NB4 (cell line): ENCODE results near the gene OSBPL7.

Experiments
- POLR2A ChIP-seq: IDR thresholded peaks from 2 replicates; pipeline ENCODE4 v1.6.1; 2011; ENCODE audit warnings: mild to moderate bottlenecking; ENCODE audit not compliant: insufficient read length; ENCODE audit errors: extremely low read depth
- TF ChIP-seq, protein P1 (sequence below): IDR thresholded peaks from one replicate; pipeline ENCODE4 v1.5.1; 2012; ENCODE audit warnings: low read depth, low read length
- TF ChIP-seq, protein P2 (sequence below): IDR thresholded peaks from 2 replicates; pipeline ENCODE4 v1.6.1; 2011; ENCODE audit warnings: low read depth, low read length

DNA sequence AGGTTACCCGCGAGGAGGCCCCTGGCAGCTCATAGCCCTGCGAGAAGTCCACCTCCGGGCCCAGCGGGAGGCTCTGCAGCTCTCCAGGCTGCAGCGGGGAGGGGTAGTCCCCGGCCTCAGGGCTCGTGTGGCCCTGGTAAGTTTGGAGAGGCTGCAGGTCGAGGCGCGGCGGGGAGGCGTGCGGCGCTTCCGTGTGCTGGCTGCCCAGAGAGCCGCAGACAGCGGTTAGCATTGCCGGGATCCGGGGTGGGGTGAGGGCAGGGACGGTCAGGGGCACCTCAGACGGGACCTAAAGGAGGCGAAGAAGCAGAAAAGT is 26.6 kb upstream of the OSBPL7 start:
- TF ChIP-seq, protein P1, sequence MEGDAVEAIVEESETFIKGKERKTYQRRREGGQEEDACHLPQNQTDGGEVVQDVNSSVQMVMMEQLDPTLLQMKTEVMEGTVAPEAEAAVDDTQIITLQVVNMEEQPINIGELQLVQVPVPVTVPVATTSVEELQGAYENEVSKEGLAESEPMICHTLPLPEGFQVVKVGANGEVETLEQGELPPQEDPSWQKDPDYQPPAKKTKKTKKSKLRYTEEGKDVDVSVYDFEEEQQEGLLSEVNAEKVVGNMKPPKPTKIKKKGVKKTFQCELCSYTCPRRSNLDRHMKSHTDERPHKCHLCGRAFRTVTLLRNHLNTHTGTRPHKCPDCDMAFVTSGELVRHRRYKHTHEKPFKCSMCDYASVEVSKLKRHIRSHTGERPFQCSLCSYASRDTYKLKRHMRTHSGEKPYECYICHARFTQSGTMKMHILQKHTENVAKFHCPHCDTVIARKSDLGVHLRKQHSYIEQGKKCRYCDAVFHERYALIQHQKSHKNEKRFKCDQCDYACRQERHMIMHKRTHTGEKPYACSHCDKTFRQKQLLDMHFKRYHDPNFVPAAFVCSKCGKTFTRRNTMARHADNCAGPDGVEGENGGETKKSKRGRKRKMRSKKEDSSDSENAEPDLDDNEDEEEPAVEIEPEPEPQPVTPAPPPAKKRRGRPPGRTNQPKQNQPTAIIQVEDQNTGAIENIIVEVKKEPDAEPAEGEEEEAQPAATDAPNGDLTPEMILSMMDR, result no peak
- no peak for TF ChIP-seq POLR2A
- TF ChIP-seq, protein P2, sequence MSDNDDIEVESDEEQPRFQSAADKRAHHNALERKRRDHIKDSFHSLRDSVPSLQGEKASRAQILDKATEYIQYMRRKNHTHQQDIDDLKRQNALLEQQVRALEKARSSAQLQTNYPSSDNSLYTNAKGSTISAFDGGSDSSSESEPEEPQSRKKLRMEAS, result no peak
